ENCODE results near the gene PNKD. TPM values are rescaled to one million over a fixed set of nuclear protein-coding genes. Genes with fewer than 3 reads are reported as not detected.

PNKD gene
- total and polyA plus RNA-seq, 2 of the 8 experiments (the other 6 are each of a cell fraction or from before 2014, with no cell fraction given), result 43.9 to 65.4 TPM

GRCh38 chr2:218262237-218262600 is 8.1 kb upstream of the PNKD start:
- Histone ChIP-seq H3K4me2 (ENCODE audit: insufficient read depth in 1 of 2, low read depth in 2 of 2, low read length in 2 of 2) (no peak overlapping the region), H3K14ac (ENCODE audit: insufficient read length) (no peak overlapping the region), H3K27me3 (replicated peaks in 1 of 4; ENCODE audit: control insufficient read depth in 3 of 4, extremely low read depth in 1 of 4, insufficient read depth in 3 of 4, low read length in 3 of 4) (no peaks in the 10 kb centered on the region), H4K20me1 (replicated peaks in 1 of 2; ENCODE audit: control insufficient read depth in 1 of 2, insufficient read depth in 2 of 2, low read length in 2 of 2) (peaks cover 0 to 14% of the 10 kb centered on the region in 2 experiments), H4K91ac (replicated peaks; ENCODE audit: insufficient read length, low read length) (no peak overlapping the region), H3K27ac (ENCODE audit: low read depth, low read length) (no peak overlapping the region), H3K23me2 (ENCODE audit: low read depth, low read length) (no peaks in the 10 kb centered on the region), H3K4me1 (replicated peaks in 1 of 4; ENCODE audit: control insufficient read depth in 3 of 4, insufficient read depth in 4 of 4, low read length in 3 of 4) (peaks cover 3 to 22% (median 15%) of the 10 kb centered on the region in 4 experiments), H4K8ac (ENCODE audit: extremely low read depth, insufficient read depth, low read length) (no peak overlapping the region), H2BK15ac (ENCODE audit: low read length) (no peak overlapping the region), H3K4ac (replicated peaks; ENCODE audit: insufficient read length, low read depth, low read length) (no peak overlapping the region), H2BK20ac (ENCODE audit: low read length) (no peak overlapping the region), H3K36me3 (ENCODE audit: control insufficient read depth in 2 of 4, insufficient read depth in 4 of 4, low read length in 3 of 4) (peaks cover 15 to 35% (median 20%) of the 10 kb centered on the region in 4 experiments; a peak in 7 of 8 replicates), H3K56ac (replicated peaks; ENCODE audit: insufficient read length, low read depth, low read length) (no peak overlapping the region), H3K79me1 (ENCODE audit: low read depth, low read length) (no peaks in the 10 kb centered on the region; the same call in 1 of the 2 replicates), H3K79me2 (ENCODE audit: control insufficient read depth in 1 of 2, insufficient read depth in 2 of 2, low read length in 2 of 2) (no peaks in the 10 kb centered on the region), H2AFZ (ENCODE audit: low read length) (no peak overlapping the region), H2BK120ac (replicated peaks; ENCODE audit: low read depth, low read length) (no peak overlapping the region), H2BK5ac (ENCODE audit: low read depth, low read length) (no peak overlapping the region; the same call in 1 of the 2 replicates), H4K5ac (ENCODE audit: insufficient read length, low read depth, low read length) (no peak overlapping the region), H2AK5ac (ENCODE audit: low read depth, low read length) (no peak overlapping the region), H3K9ac (replicated peaks in 1 of 4; ENCODE audit: extremely low read depth in 1 of 4, low read depth in 3 of 4, low read length in 3 of 4) (no peak overlapping the region), H3K4me3 (ENCODE audit: extremely low read depth in 1 of 4, insufficient read depth in 2 of 4, low read depth in 3 of 4, low read length in 4 of 4) (no peak overlapping the region), H3K23ac (ENCODE audit: insufficient read length) (no peak overlapping the region), H3K18ac (ENCODE audit: extremely low read depth, low read length) (no peak overlapping the region), H2BK12ac (ENCODE audit: low read depth, low read length) (no peak overlapping the region), H3K9me3 (ENCODE audit: insufficient read depth in 2 of 2, low read depth in 1 of 2, low read length in 1 of 2) (no peaks in the 10 kb centered on the region)
- FAIRE-seq, result no peak
- POLR2A ChIA-PET (ENCODE audit: partially characterized antibody), result interaction anchor here (0.9 to 3.7 kb wide), 4 partner anchors 9 to 306 kb away, joined by 3 to 29 read pairs (median 5); partner anchors contain the start of genes AAMP, PNKD and USP37
- WGBS, 2 experiments (ENCODE audit: extremely low coverage in 1 of 2, insufficient coverage in 1 of 2, insufficient read length in 1 of 2, insufficient replicate concordance in 2 of 2, low coverage in 1 of 2, low lambda C conversion rate in 2 of 2, missing lambda C conversion rate in 1 of 2), result 93% methylated on average over 6 of the region's 6 CpGs; no CpG with 5 or more reads in 1 of the 2 experiments
- CTCF ChIA-PET (ENCODE audit: partially characterized antibody), result interaction anchor here (0.6 to 9.0 kb wide), 3 partner anchors 11 to 188 kb away, joined by 3 to 81 read pairs (median 4); partner anchors contain the start of genes AAMP and PNKD
- no peak for DNase-seq (ENCODE audit: low read depth in 1 of 2, low spot score in 2 of 2)
- TF ChIP-seq HDAC2 (IDR thresholded peaks at IDR 0.05; ENCODE audit: borderline replicate concordance in 1 of 2, low read depth in 2 of 2, low read length in 2 of 2), result no peak
- TF ChIP-seq POLR2A (IDR thresholded peaks at IDR 0.05; ENCODE audit: control extremely low read depth in 1 of 2, low read depth in 2 of 2, low read length in 2 of 2), result no peak
